AG09309 (cell line): ENCODE measurements around the gene F11R.

ENCODE experiments used
- DNase-seq: peaks from one replicate; pipeline ENCODE4 v3.0.0-alpha.2; 2010; ENCODE audit warnings: low read depth
- H3K4me3 ChIP-seq: 2 replicates; pipeline ENCODE4 v1.5.1; 2011; ENCODE audit warnings: mild to moderate bottlenecking, low read depth, low read length, moderate library complexity; ENCODE audit not compliant: control insufficient read depth
- TF ChIP-seq, protein P1 (sequence below): IDR thresholded peaks from 2 replicates; pipeline ENCODE4 v1.5.1; 2011; ENCODE audit warnings: mild to moderate bottlenecking, low read depth, low read length, inconsistent platforms; ENCODE audit not compliant: insufficient read depth, control insufficient read depth; ENCODE audit errors: missing control alignments

F11R gene

DNA sequence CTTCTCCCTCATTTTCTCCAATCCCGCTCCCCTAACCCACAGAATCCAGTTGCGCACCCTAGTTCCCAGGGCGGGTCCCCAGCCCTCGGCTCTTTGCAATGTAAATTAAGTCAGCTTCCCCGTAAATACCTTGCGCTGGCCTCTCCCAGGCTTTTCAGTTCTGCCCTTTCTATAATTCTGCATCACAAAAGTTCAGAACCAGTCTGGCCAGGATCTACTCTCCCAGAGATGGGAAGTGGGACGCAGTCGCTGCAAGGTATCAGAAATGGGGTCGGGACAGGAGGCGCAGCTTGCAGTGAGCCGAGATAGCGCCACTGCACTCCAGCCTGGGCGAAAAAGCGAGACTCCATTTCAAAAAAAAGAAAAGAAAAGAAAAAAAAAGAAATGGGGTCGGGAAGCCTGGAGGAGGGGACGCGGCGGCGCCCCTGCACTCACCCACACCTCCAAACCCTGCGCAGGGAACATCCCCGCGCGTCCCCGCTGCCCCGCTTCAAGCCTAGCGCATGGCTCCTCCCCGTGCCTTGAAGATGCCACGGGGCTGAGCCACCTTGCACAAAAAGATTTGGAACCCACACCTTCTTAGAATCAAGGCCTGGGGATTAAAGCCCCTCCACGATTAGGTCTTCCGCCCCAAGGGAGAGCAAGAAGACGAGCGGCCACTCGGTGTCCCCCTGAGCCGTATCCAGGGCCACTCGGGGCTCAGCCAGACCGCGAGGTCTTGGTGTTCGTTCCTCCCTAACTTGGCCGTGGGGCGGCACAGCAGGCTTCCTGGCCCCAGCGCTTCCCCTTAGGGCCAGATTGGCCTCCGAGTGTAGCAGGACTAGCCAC is 39.2 kb downstream of the F11R start:
- peak overlapping the region; percentile 2; the same call in 1 of the 2 replicates for H3K4me3 ChIP-seq
- DNase-seq = no peak
- TF ChIP-seq, protein P1, sequence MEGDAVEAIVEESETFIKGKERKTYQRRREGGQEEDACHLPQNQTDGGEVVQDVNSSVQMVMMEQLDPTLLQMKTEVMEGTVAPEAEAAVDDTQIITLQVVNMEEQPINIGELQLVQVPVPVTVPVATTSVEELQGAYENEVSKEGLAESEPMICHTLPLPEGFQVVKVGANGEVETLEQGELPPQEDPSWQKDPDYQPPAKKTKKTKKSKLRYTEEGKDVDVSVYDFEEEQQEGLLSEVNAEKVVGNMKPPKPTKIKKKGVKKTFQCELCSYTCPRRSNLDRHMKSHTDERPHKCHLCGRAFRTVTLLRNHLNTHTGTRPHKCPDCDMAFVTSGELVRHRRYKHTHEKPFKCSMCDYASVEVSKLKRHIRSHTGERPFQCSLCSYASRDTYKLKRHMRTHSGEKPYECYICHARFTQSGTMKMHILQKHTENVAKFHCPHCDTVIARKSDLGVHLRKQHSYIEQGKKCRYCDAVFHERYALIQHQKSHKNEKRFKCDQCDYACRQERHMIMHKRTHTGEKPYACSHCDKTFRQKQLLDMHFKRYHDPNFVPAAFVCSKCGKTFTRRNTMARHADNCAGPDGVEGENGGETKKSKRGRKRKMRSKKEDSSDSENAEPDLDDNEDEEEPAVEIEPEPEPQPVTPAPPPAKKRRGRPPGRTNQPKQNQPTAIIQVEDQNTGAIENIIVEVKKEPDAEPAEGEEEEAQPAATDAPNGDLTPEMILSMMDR = no peak

DNA sequence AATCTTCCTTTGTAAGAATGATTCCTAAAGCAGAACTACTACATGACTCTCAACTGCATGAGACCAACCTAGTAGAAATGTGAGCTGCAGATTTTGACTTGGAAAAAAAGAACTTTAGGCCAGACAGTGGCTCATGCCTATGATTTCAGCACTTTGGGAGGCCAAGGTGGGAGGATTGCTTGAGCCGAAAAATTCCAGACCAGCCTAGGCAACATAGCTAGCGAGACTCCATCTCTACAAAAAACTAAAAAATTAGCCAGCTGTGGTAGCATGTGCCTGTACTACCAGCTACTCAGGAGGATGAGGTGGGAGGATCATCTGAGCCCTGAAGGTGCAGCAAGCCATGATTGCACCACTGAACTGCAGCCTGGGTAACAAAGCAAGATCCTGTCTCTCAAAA is 41.7 kb downstream of the F11R start:
- TF ChIP-seq, protein P1 = no peak
- no peak overlapping the region for H3K4me3 ChIP-seq
- DNase-seq = no peak

DNA sequence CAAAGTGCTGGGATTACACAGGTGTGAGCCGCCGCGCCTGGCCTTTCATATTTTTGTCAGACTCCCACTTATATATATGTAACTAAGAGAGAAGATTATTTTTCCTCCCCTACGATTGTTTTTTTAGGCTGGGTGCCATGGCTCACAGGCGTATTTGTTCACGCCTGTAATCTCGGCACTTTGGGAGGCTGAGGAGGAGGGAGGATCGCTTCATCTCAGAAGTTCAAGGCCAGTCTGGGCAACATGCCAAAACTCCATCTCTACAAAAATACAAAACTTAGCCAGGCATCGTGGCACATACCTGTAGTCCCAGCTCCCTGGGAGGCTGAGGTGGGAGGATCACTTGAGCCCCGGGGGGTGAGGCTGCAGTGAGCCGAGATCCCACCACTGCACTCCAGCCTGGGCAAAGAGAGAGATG is 42.4 kb downstream of the F11R start:
- no peak overlapping the region for H3K4me3 ChIP-seq
- TF ChIP-seq, protein P1 = no peak
- no peak for DNase-seq

DNA sequence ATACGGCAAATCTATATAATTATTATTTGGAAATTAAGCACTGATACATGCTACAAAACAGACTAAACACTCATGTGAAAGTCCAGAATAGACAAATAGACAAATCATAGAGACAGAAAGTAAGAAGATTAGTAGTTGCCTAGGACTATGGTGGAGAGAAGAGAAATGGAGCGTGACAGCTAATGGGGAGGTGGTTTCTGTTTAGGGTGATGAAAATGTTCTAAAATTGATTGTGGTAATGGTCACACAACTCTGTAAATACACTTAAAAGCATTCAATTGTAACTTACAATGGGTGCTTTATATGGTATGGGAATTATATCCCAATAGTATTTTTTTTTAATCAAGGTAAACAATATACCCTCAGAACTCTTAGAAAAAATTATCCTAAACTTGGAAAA is 45.9 kb downstream of the F11R start:
- no peak for DNase-seq
- no peak overlapping the region for H3K4me3 ChIP-seq
- TF ChIP-seq, protein P1 = no peak

DNA sequence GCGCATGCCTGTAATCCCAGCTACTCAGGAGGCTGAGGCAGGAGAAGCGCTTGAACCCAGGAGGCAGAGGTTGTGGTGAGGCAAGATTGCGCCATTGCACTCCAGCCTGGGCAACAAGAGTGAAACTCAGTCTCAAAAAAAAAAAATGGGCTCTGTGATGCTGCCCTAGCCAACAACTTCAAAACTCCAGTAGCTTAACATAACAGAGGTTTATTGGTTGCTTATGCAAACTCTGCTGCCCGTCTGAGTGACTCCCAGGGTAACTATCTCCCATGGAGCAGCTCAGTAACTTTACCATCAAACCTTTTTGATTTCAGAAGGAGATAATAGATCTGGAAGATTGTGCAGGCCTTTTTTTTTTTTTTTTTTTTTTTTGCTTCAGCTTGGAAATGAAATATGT is 47.5 kb downstream of the F11R start:
- TF ChIP-seq, protein P1 = no peak
- no peak for DNase-seq
- H3K4me3 ChIP-seq = no peak overlapping the region

DNA sequence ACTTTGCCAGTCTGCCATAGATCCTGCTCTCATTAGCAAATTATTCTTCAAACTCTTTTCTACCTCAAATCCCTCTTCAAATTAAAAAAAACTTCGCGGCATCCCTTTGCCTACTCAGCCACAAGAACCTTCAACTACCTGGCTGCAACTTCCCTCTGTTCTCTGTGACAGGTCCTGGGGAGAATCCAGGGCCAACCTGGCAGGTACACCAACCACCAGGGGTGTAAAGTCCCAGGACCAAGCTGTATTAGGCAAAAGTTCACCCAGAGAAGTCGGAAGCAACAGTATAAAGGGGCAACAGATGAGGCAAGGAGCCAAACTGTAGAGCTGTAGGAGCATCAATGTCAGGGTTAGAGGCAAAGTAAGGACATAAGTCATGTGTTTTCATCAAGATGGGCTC is 48.0 kb downstream of the F11R start:
- TF ChIP-seq, protein P1 = no peak
- no peak for DNase-seq
- H3K4me3 ChIP-seq = no peak overlapping the region
